T-cell (primary cell): ENCODE results near the gene MEIS1. TPM values are rescaled to one million over a fixed set of nuclear protein-coding genes. Genes with fewer than 3 reads are reported as not detected.

ENCODE experiments used
- ATAC-seq, 4 experiments: fragments of 200-7000 bp in 3 of 4; fragments of 150-1000 bp in 1 of 4; cut with Tn5 transposase; replicated peaks in 1 of 4; 1 replicate in 3 of 4; 2 replicates in 1 of 4; pipeline ENCODE4 v1.10.0; 2021; ENCODE audit warnings: moderate library complexity in 3 of 4, mild to moderate bottlenecking in 2 of 4, moderate number of reproducible peaks in 1 of 4
- CTCF ChIA-PET, 2 donors: fragments of 300-600 bp; sonication (Branson Sonifier 250); formaldehyde crosslinking; loops; one replicate each; lab custom pipeline; 2022; ENCODE audit warnings: antibody characterized with exemption in 2 of 2; lab: Charles Lee
- POLR2A ChIA-PET, 2 donors: fragments of 300-600 bp; sonication (Branson Sonifier 250); formaldehyde crosslinking; loops; one replicate each; lab custom pipeline; 2022; ENCODE audit warnings: antibody characterized with exemption in 2 of 2; lab: Charles Lee
- DNase-seq, 35 experiments: peaks; one replicate each; pipeline versions ENCODE4 v3.0.0 to v3.0.0-alpha.2; 2013 to 2023
- H3K27ac ChIP-seq: one replicate; pipeline ENCODE4 v1.5.1; 2013; ENCODE audit warnings: low read length
- H3K27me3 ChIP-seq, 2 experiments: replicated peaks in 1 of 2; 1 replicate in 1 of 2; 2 replicates in 1 of 2; pipeline versions ENCODE4 v1.6.1 to v1.7.0; 2013; ENCODE audit warnings: low read length in 1 of 2, mixed read lengths in 1 of 2; ENCODE audit not compliant: control insufficient read depth in 2 of 2, insufficient read depth in 2 of 2; ENCODE audit errors: extremely low read depth in 1 of 2
- H3K36me3 ChIP-seq, 2 donors: 1 replicate in 1 of 2; 2 replicates in 1 of 2; pipeline versions ENCODE4 v1.6.1 to v1.7.0; 2013; ENCODE audit warnings: low read length in 1 of 2; ENCODE audit not compliant: control insufficient read depth in 2 of 2, insufficient read depth in 1 of 2; ENCODE audit errors: extremely low read depth in 1 of 2
- H3K4me1 ChIP-seq, 2 experiments: 1 replicate in 1 of 2; 2 replicates in 1 of 2; pipeline versions ENCODE4 v1.6.1 to v1.7.0; 2013; ENCODE audit warnings: low read length in 2 of 2, mixed read lengths in 1 of 2; ENCODE audit not compliant: insufficient read depth in 2 of 2, control insufficient read depth in 1 of 2; ENCODE audit errors: extremely low read depth in 1 of 2
- H3K4me3 ChIP-seq, 2 donors: 1 replicate in 1 of 2; 2 replicates in 1 of 2; pipeline versions ENCODE4 v1.5.1 to v1.7.0; 2013; ENCODE audit warnings: mild to moderate bottlenecking in 2 of 2, low read length in 1 of 2, moderate library complexity in 1 of 2; ENCODE audit not compliant: control insufficient read depth in 1 of 2; ENCODE audit errors: extremely low read depth in 1 of 2
- H3K9me3 ChIP-seq: 2 replicates; pipeline ENCODE4 v1.7.0; 2013
- H3K27ac Mint-ChIP-seq, 2 donors: one replicate each; pipeline ENCODE4 v1.8.0; 2020 to 2021; ENCODE audit warnings: mild to moderate bottlenecking in 2 of 2, mixed read lengths in 2 of 2
- H3K27me3 Mint-ChIP-seq, 2 donors: one replicate each; pipeline ENCODE4 v1.8.0; 2021 to 2022; ENCODE audit warnings: mixed read lengths in 2 of 2
- H3K36me3 Mint-ChIP-seq: one replicate; pipeline ENCODE4 v1.8.0; 2021; ENCODE audit warnings: mixed read lengths
- H3K4me1 Mint-ChIP-seq, 3 donors: one replicate each; pipeline ENCODE4 v1.8.0; 2020 to 2022; ENCODE audit warnings: mixed read lengths in 3 of 3, mild to moderate bottlenecking in 1 of 3
- H3K4me3 Mint-ChIP-seq, 3 donors: one replicate each; pipeline ENCODE4 v1.8.0; 2020 to 2022; ENCODE audit warnings: mild to moderate bottlenecking in 3 of 3, mixed read lengths in 3 of 3, moderate library complexity in 3 of 3
- H3K9me3 Mint-ChIP-seq, 3 donors: one replicate each; pipeline ENCODE4 v1.8.0; 2020 to 2022; ENCODE audit warnings: mixed read lengths in 3 of 3
- WGBS: methylation state at CpG from one replicate; pipeline ENCODE4 v1.1.5; 2013; ENCODE audit warnings: missing lambda C conversion rate; ENCODE audit not compliant: insufficient coverage; 5-methylcytosine and 5-hydroxymethylcytosine counted together
- total RNA-seq, 35 experiments: library from RNA in 6 of 35; stranded (reverse) in 6 of 35; fragments of 120-200 nt in 1 of 35; gene quantifications; one replicate each; pipeline versions ENCODE4 v1.2.1 to v1.2.4 and lab custom pipeline; 2013 to 2026

MEIS1 gene
- total RNA-seq, 5 donors from 2014 or later (not counting 1 experiment from before 2014, with no cell fraction given), result 0.32 to 3.4 (median 0.90) TPM

- WGBS, result no CpG with 5 or more reads among the region's 7 CpGs
- CTCF ChIA-PET, result no interaction called here
- no peaks in the 10 kb centered on the region for H3K36me3 Mint-ChIP-seq
Measured at GRCh38 chr2:66521291-66521922, 86.5 kb downstream of the MEIS1 start.

GRCh38 chr2:66522611-66523376 is 87.9 kb downstream of the MEIS1 start:
- no peaks in the 10 kb centered on the region for H3K4me1 Mint-ChIP-seq
- no peak overlapping the region for H3K27ac ChIP-seq
- no peaks in the 10 kb centered on the region for H3K36me3 ChIP-seq
- H3K9me3 ChIP-seq, result no peaks in the 10 kb centered on the region
- H3K27ac Mint-ChIP-seq, result no peak overlapping the region
- H3K9me3 Mint-ChIP-seq, result no peaks in the 10 kb centered on the region
- H3K4me1 ChIP-seq, result no peaks in the 10 kb centered on the region
- ATAC-seq (no peak), DNase-seq (no peak)
- ChIA-PET POLR2A (no interaction called here), CTCF (no interaction called here)
- H3K4me3 ChIP-seq, result no peak overlapping the region
- H3K27me3 ChIP-seq, result no peaks in the 10 kb centered on the region
- H3K27me3 Mint-ChIP-seq, result peaks cover 4% of the 10 kb centered on the region in 2 donors
- no peaks in the 10 kb centered on the region for H3K36me3 Mint-ChIP-seq
- no peak overlapping the region for H3K4me3 Mint-ChIP-seq
- WGBS, result 17% methylated on average over 4 of the region's 6 CpGs

More at GRCh38 chr2:66521291-66521922, 86.5 kb downstream of the MEIS1 start:
- Histone ChIP-seq H3K27ac (no peak overlapping the region), H3K36me3 (no peaks in the 10 kb centered on the region), H3K4me3 (no peak overlapping the region), H3K27me3 (no peaks in the 10 kb centered on the region), H3K9me3 (no peaks in the 10 kb centered on the region), H3K4me1 (no peaks in the 10 kb centered on the region)
- Mint-ChIP-seq H3K4me1 (no peaks in the 10 kb centered on the region), H3K27me3 (peaks cover 4% of the 10 kb centered on the region in 2 donors), H3K27ac (no peak overlapping the region), H3K4me3 (no peak overlapping the region), H3K9me3 (no peaks in the 10 kb centered on the region)
- ATAC-seq (no peak), DNase-seq (no peak)
- POLR2A ChIA-PET, result no interaction called here

GRCh38 chr2:66523377-66523969 is 88.5 kb downstream of the MEIS1 start:
- 100% methylated on average over 1 of the region's 5 CpGs for WGBS
- H3K4me3 Mint-ChIP-seq, result no peak overlapping the region
- H3K9me3 Mint-ChIP-seq, result no peaks in the 10 kb centered on the region
- H3K9me3 ChIP-seq, result no peaks in the 10 kb centered on the region
- no peak overlapping the region for H3K27ac ChIP-seq
- no peak for DNase-seq
- POLR2A ChIA-PET, result no interaction called here
- H3K27me3 ChIP-seq, result no peaks in the 10 kb centered on the region
- CTCF ChIA-PET, result no interaction called here
- H3K36me3 ChIP-seq, result no peaks in the 10 kb centered on the region
- H3K36me3 Mint-ChIP-seq, result no peaks in the 10 kb centered on the region
- H3K4me1 Mint-ChIP-seq, result no peaks in the 10 kb centered on the region
- H3K27ac Mint-ChIP-seq, result no peak overlapping the region
- H3K4me1 ChIP-seq, result no peaks in the 10 kb centered on the region
- H3K27me3 Mint-ChIP-seq, result peaks cover 4% of the 10 kb centered on the region in 2 donors
- H3K4me3 ChIP-seq, result no peak overlapping the region
- ATAC-seq, result no peak

- Mint-ChIP-seq H3K4me3 (no peak overlapping the region), H3K27ac (no peak overlapping the region), H3K4me1 (no peaks in the 10 kb centered on the region), H3K9me3 (no peaks in the 10 kb centered on the region), H3K27me3 (peaks cover 4% of the 10 kb centered on the region in 2 donors), H3K36me3 (no peaks in the 10 kb centered on the region)
- no CpG with 5 or more reads among the region's 2 CpGs for WGBS
- no peaks in the 10 kb centered on the region for H3K36me3 ChIP-seq
- ATAC-seq (no peak), DNase-seq (no peak)
- POLR2A ChIA-PET, result no interaction called here
- H3K4me1 ChIP-seq, result no peaks in the 10 kb centered on the region
- no peaks in the 10 kb centered on the region for H3K27me3 ChIP-seq
- H3K9me3 ChIP-seq, result no peaks in the 10 kb centered on the region
- CTCF ChIA-PET, result no interaction called here
- no peak overlapping the region for H3K4me3 ChIP-seq
- H3K27ac ChIP-seq, result no peak overlapping the region
Measured at GRCh38 chr2:66523990-66524389, 89.1 kb downstream of the MEIS1 start.

GRCh38 chr2:66525606-66526005 is 90.7 kb downstream of the MEIS1 start:
- Histone ChIP-seq H3K9me3 (no peaks in the 10 kb centered on the region), H3K27me3 (no peaks in the 10 kb centered on the region), H3K4me1 (no peaks in the 10 kb centered on the region), H3K36me3 (no peaks in the 10 kb centered on the region), H3K27ac (no peak overlapping the region), H3K4me3 (no peak overlapping the region)
- Mint-ChIP-seq H3K36me3 (no peaks in the 10 kb centered on the region), H3K4me1 (no peaks in the 10 kb centered on the region), H3K27ac (no peak overlapping the region), H3K27me3 (peaks cover 4% of the 10 kb centered on the region in 2 donors), H3K9me3 (no peaks in the 10 kb centered on the region), H3K4me3 (no peak overlapping the region)
- ATAC-seq (no peak), DNase-seq (no peak)
- POLR2A ChIA-PET, result no interaction called here
- WGBS, result no CpG with 5 or more reads among the region's 5 CpGs
- CTCF ChIA-PET, result no interaction called here

GRCh38 chr2:66526180-66526579 is 91.3 kb downstream of the MEIS1 start:
- H3K36me3 Mint-ChIP-seq, result no peaks in the 10 kb centered on the region
- no peaks in the 10 kb centered on the region for H3K4me1 ChIP-seq
- H3K4me1 Mint-ChIP-seq, result no peaks in the 10 kb centered on the region
- peaks cover under 1 to 4% of the 10 kb centered on the region in 2 donors for H3K27me3 Mint-ChIP-seq
- ChIA-PET POLR2A (no interaction called here), CTCF (no interaction called here)
- ATAC-seq (no peak), DNase-seq (no peak)
- no peak overlapping the region for H3K27ac ChIP-seq
- H3K4me3 ChIP-seq, result no peak overlapping the region
- H3K27ac Mint-ChIP-seq, result no peak overlapping the region
- no peaks in the 10 kb centered on the region for H3K9me3 ChIP-seq
- H3K27me3 ChIP-seq, result no peaks in the 10 kb centered on the region
- WGBS, result 80% methylated on average over 1 of the region's 2 CpGs
- no peaks in the 10 kb centered on the region for H3K36me3 ChIP-seq
- H3K9me3 Mint-ChIP-seq, result no peaks in the 10 kb centered on the region
- no peak overlapping the region for H3K4me3 Mint-ChIP-seq
